GM21381 (cell line): ENCODE results near the gene ITCH.
"Not testable (repeated sequence)": the region's sequence is repeated elsewhere in the genome, so short reads cannot be mapped to it uniquely, and the experiment has no call there.

Experiments
- ATAC-seq: cut with Tn5 transposase; IDR thresholded peaks from one replicate; pipeline ENCODE4 v1.9.1; 2021; ENCODE audit warnings: mild to moderate bottlenecking, moderate library complexity; ENCODE audit not compliant: unreplicated experiment

Gene ITCH

GRCh38 chr20:34375977-34376430, 12.9 kb downstream of the ITCH start:
- no peak for ATAC-seq

GRCh38 chr20:34377072-34377847, 14.2 kb downstream of the ITCH start:
- ATAC-seq = peak; percentile 74

- no peak for ATAC-seq
Measured at GRCh38 chr20:34382174-34382573, 19.1 kb downstream of the ITCH start.

GRCh38 chr20:34382877-34383455, 19.9 kb downstream of the ITCH start:
- ATAC-seq = not testable (repeated sequence)

GRCh38 chr20:34385464-34385863, 22.4 kb downstream of the ITCH start:
- no peak for ATAC-seq

- ATAC-seq = no peak
Measured at GRCh38 chr20:34388000-34388399, 24.9 kb downstream of the ITCH start.

GRCh38 chr20:34388678-34389077, 25.6 kb downstream of the ITCH start:
- no peak for ATAC-seq

GRCh38 chr20:34389206-34389953, 26.3 kb downstream of the ITCH start:
- ATAC-seq = no peak

GRCh38 chr20:34389954-34390555, 27.0 kb downstream of the ITCH start:
- ATAC-seq = no peak

- no peak for ATAC-seq
Measured at GRCh38 chr20:34396408-34396807, 33.3 kb downstream of the ITCH start.

GRCh38 chr20:34397096-34397495, 34.0 kb downstream of the ITCH start:
- ATAC-seq = no peak

- not testable (repeated sequence) for ATAC-seq
Measured at GRCh38 chr20:34400776-34401175, 37.7 kb downstream of the ITCH start.

GRCh38 chr20:34401741-34402455, 38.8 kb downstream of the ITCH start:
- ATAC-seq = no peak

GRCh38 chr20:34402461-34402860, 39.4 kb downstream of the ITCH start:
- no peak for ATAC-seq

GRCh38 chr20:34403063-34403827, 40.2 kb downstream of the ITCH start:
- no peak for ATAC-seq

- no peak for ATAC-seq
Measured at GRCh38 chr20:34403908-34404307, 40.8 kb downstream of the ITCH start.

GRCh38 chr20:34404803-34405202, 41.7 kb downstream of the ITCH start:
- no peak for ATAC-seq

- ATAC-seq = not testable (repeated sequence)
Measured at GRCh38 chr20:34405247-34405651, 42.2 kb downstream of the ITCH start.

GRCh38 chr20:34405942-34406341, 42.9 kb downstream of the ITCH start:
- ATAC-seq = not testable (repeated sequence)

- ATAC-seq = no peak
Measured at GRCh38 chr20:34407962-34408474, 44.9 kb downstream of the ITCH start.
